Stimulated activated effector memory CD8-positive, alpha-beta T cell treated with anti-CD3 and anti-CD28 coated beads, Interleukin-12 subunit alpha, Interleukin-12 subunit beta, amount 100 ng/mL, for 72 hours (primary cell): ENCODE measurements around the gene LDLRAD1.
"Not testable (repeated sequence)": the region's sequence is repeated elsewhere in the genome, so short reads cannot be mapped to it uniquely, and the experiment has no call there.

Source experiments
- ATAC-seq: fragments of 150-1000 bp; cut with Tn5 transposase; 2 replicates; pipeline ENCODE4 v1.10.0; 2021
- DNase-seq, 2 donors: peaks; one replicate each; pipeline ENCODE4 v3.0.0; 2021 to 2022; ENCODE audit warnings: low spot score in 2 of 2
- H3K27ac Mint-ChIP-seq: one replicate; pipeline ENCODE4 v1.8.0; 2022; ENCODE audit warnings: mild to moderate bottlenecking, mixed read lengths
- H3K36me3 Mint-ChIP-seq: one replicate; pipeline ENCODE4 v1.8.0; 2022; ENCODE audit warnings: mild to moderate bottlenecking, mixed read lengths
- H3K4me1 Mint-ChIP-seq: one replicate; pipeline ENCODE4 v1.8.0; 2022; ENCODE audit warnings: mixed read lengths
- H3K4me3 Mint-ChIP-seq: one replicate; pipeline ENCODE4 v1.8.0; 2022; ENCODE audit warnings: mild to moderate bottlenecking, mixed read lengths
- H3K9me3 Mint-ChIP-seq: one replicate; pipeline ENCODE4 v1.8.0; 2022; ENCODE audit warnings: mixed read lengths

LDLRAD1 gene

GRCh38 chr1:54008876-54009275, 9.1 kb downstream of the LDLRAD1 start:
- Mint-ChIP-seq H3K36me3 (no peaks in the 10 kb centered on the region), H3K27ac (no peak overlapping the region), H3K4me3 (no peak overlapping the region), H3K9me3 (no peaks in the 10 kb centered on the region), H3K4me1 (no peaks in the 10 kb centered on the region)
- ATAC-seq (no peak), DNase-seq (no peak)

GRCh38 chr1:54007613-54008012, 10.4 kb downstream of the LDLRAD1 start:
- DNase-seq (no peak), ATAC-seq (no peak)
- Mint-ChIP-seq H3K27ac (no peak overlapping the region), H3K4me3 (no peak overlapping the region), H3K9me3 (no peaks in the 10 kb centered on the region), H3K36me3 (no peaks in the 10 kb centered on the region), H3K4me1 (no peaks in the 10 kb centered on the region)

GRCh38 chr1:54006508-54006907, 11.5 kb downstream of the LDLRAD1 start:
- Mint-ChIP-seq H3K36me3 (no peaks in the 10 kb centered on the region), H3K4me3 (no peak overlapping the region), H3K9me3 (no peaks in the 10 kb centered on the region), H3K4me1 (no peaks in the 10 kb centered on the region), H3K27ac (no peak overlapping the region)
- no peak for ATAC-seq
- no peak for DNase-seq

GRCh38 chr1:54004481-54005049, 13.4 kb downstream of the LDLRAD1 start:
- Mint-ChIP-seq H3K4me1 (no peaks in the 10 kb centered on the region), H3K4me3 (no peak overlapping the region)

GRCh38 chr1:54003750-54004480, 14.1 kb downstream of the LDLRAD1 start:
- ATAC-seq, DNase-seq, H3K4me3 Mint-ChIP-seq, H3K27ac Mint-ChIP-seq, H3K36me3 Mint-ChIP-seq, H3K9me3 Mint-ChIP-seq, H3K4me1 Mint-ChIP-seq: not testable (repeated sequence)

More at GRCh38 chr1:54004481-54005049, 13.4 kb downstream of the LDLRAD1 start:
- DNase-seq (no peak), ATAC-seq (no peak)
- Mint-ChIP-seq H3K27ac (no peak overlapping the region), H3K36me3 (no peaks in the 10 kb centered on the region), H3K9me3 (no peaks in the 10 kb centered on the region)

- H3K9me3 Mint-ChIP-seq, result no peaks in the 10 kb centered on the region
- ATAC-seq (no peak), DNase-seq (no peak)
- no peaks in the 10 kb centered on the region for H3K36me3 Mint-ChIP-seq
- H3K4me1 Mint-ChIP-seq, result no peaks in the 10 kb centered on the region
- H3K27ac Mint-ChIP-seq, result no peak overlapping the region
- H3K4me3 Mint-ChIP-seq, result no peak overlapping the region
Measured at GRCh38 chr1:54003249-54003646, 14.7 kb downstream of the LDLRAD1 start.

- no peak for ATAC-seq
Measured at GRCh38 chr1:54002544-54003248, 15.3 kb downstream of the LDLRAD1 start.

GRCh38 chr1:54001591-54001990, 16.4 kb downstream of the LDLRAD1 start:
- H3K4me3 Mint-ChIP-seq, result no peak overlapping the region
- H3K27ac Mint-ChIP-seq, result no peak overlapping the region

More at GRCh38 chr1:54002544-54003248, 15.3 kb downstream of the LDLRAD1 start:
- no peak for DNase-seq
- Mint-ChIP-seq H3K27ac (no peak overlapping the region), H3K9me3 (no peaks in the 10 kb centered on the region), H3K4me3 (no peak overlapping the region), H3K4me1 (no peaks in the 10 kb centered on the region), H3K36me3 (no peaks in the 10 kb centered on the region)

GRCh38 chr1:53999920-54000319, 18.1 kb downstream of the LDLRAD1 start:
- ATAC-seq, result no peak
- no peaks in the 10 kb centered on the region for H3K36me3 Mint-ChIP-seq
- H3K4me1 Mint-ChIP-seq, result no peaks in the 10 kb centered on the region

More at GRCh38 chr1:54001591-54001990, 16.4 kb downstream of the LDLRAD1 start:
- Mint-ChIP-seq H3K36me3 (no peaks in the 10 kb centered on the region), H3K4me1 (no peaks in the 10 kb centered on the region), H3K9me3 (no peaks in the 10 kb centered on the region)
- ATAC-seq, result no peak
- no peak for DNase-seq

GRCh38 chr1:53998223-53998622, 19.8 kb downstream of the LDLRAD1 start:
- H3K27ac Mint-ChIP-seq, result no peak overlapping the region
- no peak for DNase-seq
- no peak overlapping the region for H3K4me3 Mint-ChIP-seq
- no peaks in the 10 kb centered on the region for H3K9me3 Mint-ChIP-seq
- no peaks in the 10 kb centered on the region for H3K36me3 Mint-ChIP-seq
- no peak for ATAC-seq
- H3K4me1 Mint-ChIP-seq, result no peaks in the 10 kb centered on the region

More at GRCh38 chr1:53999920-54000319, 18.1 kb downstream of the LDLRAD1 start:
- DNase-seq, result no peak
- Mint-ChIP-seq H3K4me3 (no peak overlapping the region), H3K9me3 (no peaks in the 10 kb centered on the region), H3K27ac (no peak overlapping the region)

GRCh38 chr1:53995683-53996082, 22.3 kb downstream of the LDLRAD1 start:
- ATAC-seq, result no peak
- no peaks in the 10 kb centered on the region for H3K9me3 Mint-ChIP-seq
- no peak overlapping the region for H3K27ac Mint-ChIP-seq
- no peaks in the 10 kb centered on the region for H3K36me3 Mint-ChIP-seq
- no peak overlapping the region for H3K4me3 Mint-ChIP-seq
- DNase-seq, result no peak
- no peaks in the 10 kb centered on the region for H3K4me1 Mint-ChIP-seq

- H3K9me3 Mint-ChIP-seq, H3K27ac Mint-ChIP-seq, ATAC-seq, H3K36me3 Mint-ChIP-seq, H3K4me3 Mint-ChIP-seq, DNase-seq, H3K4me1 Mint-ChIP-seq: not testable (repeated sequence)
Measured at GRCh38 chr1:53994516-53994915, 23.5 kb downstream of the LDLRAD1 start.

- DNase-seq, result no peak
- H3K27ac Mint-ChIP-seq, result no peak overlapping the region
- no peaks in the 10 kb centered on the region for H3K9me3 Mint-ChIP-seq
- no peaks in the 10 kb centered on the region for H3K36me3 Mint-ChIP-seq
- peak; percentile 46 for ATAC-seq
- no peaks in the 10 kb centered on the region for H3K4me1 Mint-ChIP-seq
- H3K4me3 Mint-ChIP-seq, result no peak overlapping the region
Measured at GRCh38 chr1:53992085-53992874, 25.7 kb downstream of the LDLRAD1 start.

- Mint-ChIP-seq H3K27ac (no peak overlapping the region), H3K4me1 (no peaks in the 10 kb centered on the region), H3K9me3 (no peaks in the 10 kb centered on the region), H3K4me3 (no peak overlapping the region), H3K36me3 (no peaks in the 10 kb centered on the region)
- ATAC-seq (peak; percentile 92), DNase-seq (no peak)
Measured at GRCh38 chr1:53987880-53988279, 30.1 kb downstream of the LDLRAD1 start.

- Mint-ChIP-seq H3K36me3 (no peaks in the 10 kb centered on the region), H3K9me3 (no peaks in the 10 kb centered on the region), H3K4me3 (no peak overlapping the region), H3K4me1 (no peaks in the 10 kb centered on the region), H3K27ac (no peak overlapping the region)
- no peak for ATAC-seq
- DNase-seq, result no peak
Measured at GRCh38 chr1:53986458-53986857, 31.5 kb downstream of the LDLRAD1 start.
